WTC11 (cell line): ENCODE measurements around the gene PIAS2. TPM values are rescaled to one million over a fixed set of nuclear protein-coding genes. Genes with fewer than 3 reads are reported as not detected.

ENCODE experiments used
- ATAC-seq: fragments of 200-7000 bp; cut with Tn5 transposase; 2 replicates; pipeline ENCODE4 v1.10.0; 2021; ENCODE audit warnings: mild to moderate bottlenecking, moderate library complexity
- CTCF ChIA-PET: fragments of 300-600 bp; sonication (Branson Sonifier 250); formaldehyde crosslinking; loops from one replicate; lab custom pipeline; 2021; ENCODE audit warnings: antibody characterized with exemption; lab: Charles Lee
- POLR2A ChIA-PET: fragments of 350-600 bp; sonication (Branson Sonifier 250); formaldehyde crosslinking; loops from one replicate; lab custom pipeline; 2021; ENCODE audit warnings: antibody characterized with exemption; lab: Charles Lee
- DNase-seq: peaks from one replicate; pipeline ENCODE4 v3.0.0; 2021; ENCODE audit warnings: low spot score
- H3K27ac Mint-ChIP-seq: 2 replicates; pipeline ENCODE4 v1.8.0; 2021; ENCODE audit warnings: mixed read lengths
- H3K27me3 Mint-ChIP-seq: 2 replicates; pipeline ENCODE4 v1.8.0; 2021; ENCODE audit warnings: low read depth, mild to moderate bottlenecking, moderate library complexity, mixed read lengths
- H3K36me3 Mint-ChIP-seq: 2 replicates; pipeline ENCODE4 v1.8.0; 2021; ENCODE audit warnings: mixed read lengths
- H3K4me1 Mint-ChIP-seq: 2 replicates; pipeline ENCODE4 v1.8.0; 2022; ENCODE audit warnings: mixed read lengths
- H3K4me3 Mint-ChIP-seq: 2 replicates; pipeline ENCODE4 v1.8.0; 2021; ENCODE audit warnings: mild to moderate bottlenecking, moderate library complexity, mixed read lengths
- H3K9me3 Mint-ChIP-seq: 2 replicates; pipeline ENCODE4 v1.8.0; 2021; ENCODE audit warnings: mixed read lengths
- ATF3 ChIP-seq: sonication (generic); formaldehyde crosslinking; conservative IDR thresholded peaks from 2 replicates; pipeline ENCODE4 v1.8.1; 2022; ENCODE audit warnings: mild to moderate bottlenecking, missing genetic modification reagents
- ETV6 ChIP-seq: sonication (generic); formaldehyde crosslinking; IDR thresholded peaks from 2 replicates; pipeline ENCODE4 v1.8.1; 2022; ENCODE audit warnings: mild to moderate bottlenecking, missing genetic modification reagents
- FOXP1 ChIP-seq: sonication (generic); formaldehyde crosslinking; IDR thresholded peaks from 2 replicates; pipeline ENCODE4 v1.8.0; 2022; ENCODE audit warnings: missing genetic modification reagents, mild to moderate bottlenecking, moderate library complexity, borderline replicate concordance
- GTF2I ChIP-seq: fragments of 250-450 bp; sonication (Bioruptor Pico); conservative IDR thresholded peaks from 2 replicates; pipeline ENCODE4 v1.4.0; 2021; ENCODE audit warnings: mild to moderate bottlenecking
- MLX ChIP-seq: sonication (generic); formaldehyde crosslinking; IDR thresholded peaks from 2 replicates; pipeline ENCODE4 v1.8.1; 2023; ENCODE audit warnings: mild to moderate bottlenecking, missing genetic modification reagents, moderate library complexity
- MXD4 ChIP-seq: fragments of 250-450 bp; sonication (Bioruptor Pico); IDR thresholded peaks from 2 replicates; pipeline ENCODE4 v1.8.0; 2021; ENCODE audit warnings: mild to moderate bottlenecking, moderate library complexity, borderline replicate concordance
- NFE2L1 ChIP-seq: sonication (generic); formaldehyde crosslinking; IDR thresholded peaks from 2 replicates; pipeline ENCODE4 v1.8.1; 2023; ENCODE audit warnings: missing genetic modification reagents
- NR1H2 ChIP-seq: sonication (generic); formaldehyde crosslinking; IDR thresholded peaks from 2 replicates; pipeline ENCODE4 v1.9.0; 2021; ENCODE audit warnings: mild to moderate bottlenecking, moderate library complexity, missing genetic modification reagents
- SMAD3 ChIP-seq: sonication (generic); formaldehyde crosslinking; IDR thresholded peaks from 2 replicates; pipeline ENCODE4 v1.8.0; 2022; ENCODE audit warnings: missing genetic modification reagents, mild to moderate bottlenecking, borderline replicate concordance
- SMAD4 ChIP-seq: sonication (generic); formaldehyde crosslinking; IDR thresholded peaks from 2 replicates; pipeline ENCODE4 v1.8.0; 2022; ENCODE audit warnings: mild to moderate bottlenecking, missing genetic modification reagents
- ZNF263 ChIP-seq: sonication (generic); formaldehyde crosslinking; IDR thresholded peaks from 2 replicates; pipeline ENCODE4 v1.8.1; 2022; ENCODE audit warnings: low read depth, mild to moderate bottlenecking, moderate library complexity, missing genetic modification reagents
- total RNA-seq: library from RNA; stranded (reverse); gene quantifications from 3 replicates; pipeline ENCODE4 v1.2.3, GENCODE V29; 2021
- TF ChIP-seq, protein P1 (sequence below): fragments of 200-600 bp; IDR thresholded peaks from 2 replicates; pipeline ENCODE4 v1.8.0; 2022; ENCODE audit warnings: antibody characterized with exemption
- TF ChIP-seq, protein P2 (sequence below): sonication (generic); formaldehyde crosslinking; IDR thresholded peaks from 2 replicates; pipeline ENCODE4 v1.8.0; 2023; ENCODE audit warnings: mild to moderate bottlenecking, missing genetic modification reagents
- TF ChIP-seq, protein P3 (sequence below): sonication (generic); formaldehyde crosslinking; IDR thresholded peaks from 2 replicates; pipeline ENCODE4 v1.8.1; 2023; ENCODE audit warnings: mild to moderate bottlenecking, missing genetic modification reagents, borderline replicate concordance
- TF ChIP-seq, protein P4 (sequence below): fragments of 250-450 bp; sonication (Bioruptor Pico); IDR thresholded peaks from 2 replicates; pipeline ENCODE4 v1.9.0; 2021; ENCODE audit warnings: mild to moderate bottlenecking

The PIAS2 gene
- total RNA-seq, 1 experiment from 2014 or later, result 50.7 TPM

GRCh38 chr18:46831434-46831833 lies 85.9 kb downstream of the PIAS2 start:
- H3K4me1 Mint-ChIP-seq, result no peaks in the 10 kb centered on the region
- DNase-seq (no peak), ATAC-seq (no peak)
- no peaks in the 10 kb centered on the region for H3K27me3 Mint-ChIP-seq
- no peak overlapping the region for H3K4me3 Mint-ChIP-seq
- TF ChIP-seq GTF2I (CRISPR knock-in tag) (no peak), MXD4 (CRISPR knock-in tag) (no peak), MLX (no peak), NFE2L1 (CRISPR knock-in tag) (no peak), ZNF263 (no peak), FOXP1 (no peak), SMAD3 (CRISPR knock-in tag) (no peak), ETV6 (CRISPR knock-in tag) (no peak), SMAD4 (CRISPR knock-in tag) (no peak)
- TF ChIP-seq, protein P1, sequence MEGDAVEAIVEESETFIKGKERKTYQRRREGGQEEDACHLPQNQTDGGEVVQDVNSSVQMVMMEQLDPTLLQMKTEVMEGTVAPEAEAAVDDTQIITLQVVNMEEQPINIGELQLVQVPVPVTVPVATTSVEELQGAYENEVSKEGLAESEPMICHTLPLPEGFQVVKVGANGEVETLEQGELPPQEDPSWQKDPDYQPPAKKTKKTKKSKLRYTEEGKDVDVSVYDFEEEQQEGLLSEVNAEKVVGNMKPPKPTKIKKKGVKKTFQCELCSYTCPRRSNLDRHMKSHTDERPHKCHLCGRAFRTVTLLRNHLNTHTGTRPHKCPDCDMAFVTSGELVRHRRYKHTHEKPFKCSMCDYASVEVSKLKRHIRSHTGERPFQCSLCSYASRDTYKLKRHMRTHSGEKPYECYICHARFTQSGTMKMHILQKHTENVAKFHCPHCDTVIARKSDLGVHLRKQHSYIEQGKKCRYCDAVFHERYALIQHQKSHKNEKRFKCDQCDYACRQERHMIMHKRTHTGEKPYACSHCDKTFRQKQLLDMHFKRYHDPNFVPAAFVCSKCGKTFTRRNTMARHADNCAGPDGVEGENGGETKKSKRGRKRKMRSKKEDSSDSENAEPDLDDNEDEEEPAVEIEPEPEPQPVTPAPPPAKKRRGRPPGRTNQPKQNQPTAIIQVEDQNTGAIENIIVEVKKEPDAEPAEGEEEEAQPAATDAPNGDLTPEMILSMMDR, result no peak
- TF ChIP-seq, protein P2, sequence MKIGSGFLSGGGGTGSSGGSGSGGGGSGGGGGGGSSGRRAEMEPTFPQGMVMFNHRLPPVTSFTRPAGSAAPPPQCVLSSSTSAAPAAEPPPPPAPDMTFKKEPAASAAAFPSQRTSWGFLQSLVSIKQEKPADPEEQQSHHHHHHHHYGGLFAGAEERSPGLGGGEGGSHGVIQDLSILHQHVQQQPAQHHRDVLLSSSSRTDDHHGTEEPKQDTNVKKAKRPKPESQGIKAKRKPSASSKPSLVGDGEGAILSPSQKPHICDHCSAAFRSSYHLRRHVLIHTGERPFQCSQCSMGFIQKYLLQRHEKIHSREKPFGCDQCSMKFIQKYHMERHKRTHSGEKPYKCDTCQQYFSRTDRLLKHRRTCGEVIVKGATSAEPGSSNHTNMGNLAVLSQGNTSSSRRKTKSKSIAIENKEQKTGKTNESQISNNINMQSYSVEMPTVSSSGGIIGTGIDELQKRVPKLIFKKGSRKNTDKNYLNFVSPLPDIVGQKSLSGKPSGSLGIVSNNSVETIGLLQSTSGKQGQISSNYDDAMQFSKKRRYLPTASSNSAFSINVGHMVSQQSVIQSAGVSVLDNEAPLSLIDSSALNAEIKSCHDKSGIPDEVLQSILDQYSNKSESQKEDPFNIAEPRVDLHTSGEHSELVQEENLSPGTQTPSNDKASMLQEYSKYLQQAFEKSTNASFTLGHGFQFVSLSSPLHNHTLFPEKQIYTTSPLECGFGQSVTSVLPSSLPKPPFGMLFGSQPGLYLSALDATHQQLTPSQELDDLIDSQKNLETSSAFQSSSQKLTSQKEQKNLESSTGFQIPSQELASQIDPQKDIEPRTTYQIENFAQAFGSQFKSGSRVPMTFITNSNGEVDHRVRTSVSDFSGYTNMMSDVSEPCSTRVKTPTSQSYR (CRISPR knock-in tag), result no peak
- TF ChIP-seq, protein P3, sequence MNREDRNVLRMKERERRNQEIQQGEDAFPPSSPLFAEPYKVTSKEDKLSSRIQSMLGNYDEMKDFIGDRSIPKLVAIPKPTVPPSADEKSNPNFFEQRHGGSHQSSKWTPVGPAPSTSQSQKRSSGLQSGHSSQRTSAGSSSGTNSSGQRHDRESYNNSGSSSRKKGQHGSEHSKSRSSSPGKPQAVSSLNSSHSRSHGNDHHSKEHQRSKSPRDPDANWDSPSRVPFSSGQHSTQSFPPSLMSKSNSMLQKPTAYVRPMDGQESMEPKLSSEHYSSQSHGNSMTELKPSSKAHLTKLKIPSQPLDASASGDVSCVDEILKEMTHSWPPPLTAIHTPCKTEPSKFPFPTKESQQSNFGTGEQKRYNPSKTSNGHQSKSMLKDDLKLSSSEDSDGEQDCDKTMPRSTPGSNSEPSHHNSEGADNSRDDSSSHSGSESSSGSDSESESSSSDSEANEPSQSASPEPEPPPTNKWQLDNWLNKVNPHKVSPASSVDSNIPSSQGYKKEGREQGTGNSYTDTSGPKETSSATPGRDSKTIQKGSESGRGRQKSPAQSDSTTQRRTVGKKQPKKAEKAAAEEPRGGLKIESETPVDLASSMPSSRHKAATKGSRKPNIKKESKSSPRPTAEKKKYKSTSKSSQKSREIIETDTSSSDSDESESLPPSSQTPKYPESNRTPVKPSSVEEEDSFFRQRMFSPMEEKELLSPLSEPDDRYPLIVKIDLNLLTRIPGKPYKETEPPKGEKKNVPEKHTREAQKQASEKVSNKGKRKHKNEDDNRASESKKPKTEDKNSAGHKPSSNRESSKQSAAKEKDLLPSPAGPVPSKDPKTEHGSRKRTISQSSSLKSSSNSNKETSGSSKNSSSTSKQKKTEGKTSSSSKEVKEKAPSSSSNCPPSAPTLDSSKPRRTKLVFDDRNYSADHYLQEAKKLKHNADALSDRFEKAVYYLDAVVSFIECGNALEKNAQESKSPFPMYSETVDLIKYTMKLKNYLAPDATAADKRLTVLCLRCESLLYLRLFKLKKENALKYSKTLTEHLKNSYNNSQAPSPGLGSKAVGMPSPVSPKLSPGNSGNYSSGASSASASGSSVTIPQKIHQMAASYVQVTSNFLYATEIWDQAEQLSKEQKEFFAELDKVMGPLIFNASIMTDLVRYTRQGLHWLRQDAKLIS (CRISPR knock-in tag), result no peak
- TF ChIP-seq, protein P4, sequence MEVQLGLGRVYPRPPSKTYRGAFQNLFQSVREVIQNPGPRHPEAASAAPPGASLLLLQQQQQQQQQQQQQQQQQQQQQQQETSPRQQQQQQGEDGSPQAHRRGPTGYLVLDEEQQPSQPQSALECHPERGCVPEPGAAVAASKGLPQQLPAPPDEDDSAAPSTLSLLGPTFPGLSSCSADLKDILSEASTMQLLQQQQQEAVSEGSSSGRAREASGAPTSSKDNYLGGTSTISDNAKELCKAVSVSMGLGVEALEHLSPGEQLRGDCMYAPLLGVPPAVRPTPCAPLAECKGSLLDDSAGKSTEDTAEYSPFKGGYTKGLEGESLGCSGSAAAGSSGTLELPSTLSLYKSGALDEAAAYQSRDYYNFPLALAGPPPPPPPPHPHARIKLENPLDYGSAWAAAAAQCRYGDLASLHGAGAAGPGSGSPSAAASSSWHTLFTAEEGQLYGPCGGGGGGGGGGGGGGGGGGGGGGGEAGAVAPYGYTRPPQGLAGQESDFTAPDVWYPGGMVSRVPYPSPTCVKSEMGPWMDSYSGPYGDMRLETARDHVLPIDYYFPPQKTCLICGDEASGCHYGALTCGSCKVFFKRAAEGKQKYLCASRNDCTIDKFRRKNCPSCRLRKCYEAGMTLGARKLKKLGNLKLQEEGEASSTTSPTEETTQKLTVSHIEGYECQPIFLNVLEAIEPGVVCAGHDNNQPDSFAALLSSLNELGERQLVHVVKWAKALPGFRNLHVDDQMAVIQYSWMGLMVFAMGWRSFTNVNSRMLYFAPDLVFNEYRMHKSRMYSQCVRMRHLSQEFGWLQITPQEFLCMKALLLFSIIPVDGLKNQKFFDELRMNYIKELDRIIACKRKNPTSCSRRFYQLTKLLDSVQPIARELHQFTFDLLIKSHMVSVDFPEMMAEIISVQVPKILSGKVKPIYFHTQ, result no peak
- no peak overlapping the region for H3K27ac Mint-ChIP-seq
- CTCF ChIA-PET, result no interaction called here
- H3K36me3 Mint-ChIP-seq, result peaks cover 44% of the 10 kb centered on the region
- POLR2A ChIA-PET, result no interaction called here
- no peaks in the 10 kb centered on the region for H3K9me3 Mint-ChIP-seq

DNA sequence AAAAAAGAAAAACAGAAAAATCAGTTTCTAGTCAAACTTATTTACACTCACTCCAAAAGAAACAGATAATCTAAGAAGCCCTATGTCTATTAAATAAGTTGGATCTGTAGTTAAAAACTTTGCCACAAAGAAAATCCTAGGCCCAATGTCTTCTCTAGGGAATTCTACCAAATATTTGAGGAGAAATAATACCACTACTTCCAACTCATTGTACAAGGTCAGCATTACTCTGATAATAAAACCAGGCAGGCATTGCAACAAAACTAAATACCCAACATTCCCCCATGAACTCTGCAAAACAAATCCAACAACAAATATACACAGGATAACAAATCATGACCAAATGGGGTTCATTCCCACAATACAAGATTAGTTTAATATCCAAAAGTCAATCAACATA lies 86.7 kb downstream of the PIAS2 start:
- no peak for ATAC-seq
- Mint-ChIP-seq H3K4me1 (no peaks in the 10 kb centered on the region), H3K9me3 (no peaks in the 10 kb centered on the region), H3K4me3 (no peak overlapping the region), H3K27ac (no peak overlapping the region), H3K36me3 (peaks cover 48% of the 10 kb centered on the region), H3K27me3 (no peaks in the 10 kb centered on the region)
- no peak for TF ChIP-seq NR1H2 (CRISPR knock-in tag)
- TF ChIP-seq ATF3 (CRISPR knock-in tag), result no peak
- CTCF ChIA-PET, result interaction anchor here (1.0 to 1.4 kb wide), 2 partner anchors 14 to 173 kb away, joined by 4 to 7 read pairs; no protein-coding TSS in a partner anchor
- POLR2A ChIA-PET, result no interaction called here
- DNase-seq, result no peak
